ENCODE data around the gene ACTN3.

GRCh38 chr11:66591175-66591574 lies 44.5 kb downstream of the ACTN3 start:
- TF ChIP-seq CTCF (IDR thresholded peaks at IDR 0.05) (no peak), POLR2A (IDR thresholded peaks at IDR 0.05) (no peak)

Data from breast epithelium (tissue), 3 donors.